Suprapubic skin (tissue), 4 donors: ENCODE results near the gene TSPAN18. TPM values are rescaled to one million over a fixed set of nuclear protein-coding genes. Genes with fewer than 3 reads are reported as not detected.
A peak's percentile ranks its signal among the peaks of the same experiment; 100 is the strongest.

ENCODE experiments used
- DNase-seq, 2 donors: peaks; one replicate each; pipeline ENCODE4 v3.0.0-alpha.2; 2019; ENCODE audit warnings: low spot score in 2 of 2
- H3K27ac ChIP-seq: fragments of 200-600 bp; sonication (generic); one replicate; pipeline ENCODE4 v1.5.1; 2019
- H3K27me3 ChIP-seq: fragments of 200-600 bp; sonication (generic); one replicate; pipeline ENCODE4 v1.5.1; 2019
- H3K36me3 ChIP-seq: fragments of 200-600 bp; sonication (generic); one replicate; pipeline ENCODE4 v1.5.1; 2019
- H3K4me1 ChIP-seq: fragments of 200-600 bp; sonication (generic); one replicate; pipeline ENCODE4 v1.5.1; 2019
- H3K4me3 ChIP-seq: fragments of 200-600 bp; sonication (generic); one replicate; pipeline ENCODE4 v1.5.1; 2019; ENCODE audit warnings: mild to moderate bottlenecking
- H3K9me3 ChIP-seq: fragments of 200-600 bp; sonication (generic); one replicate; pipeline ENCODE4 v1.5.1; 2019
- EP300 ChIP-seq: sonication (generic); formaldehyde crosslinking; IDR thresholded peaks from one replicate; pipeline ENCODE4 v1.6.1; 2017; ENCODE audit warnings: antibody characterized with exemption
- POLR2A ChIP-seq, 2 donors: fragments of 450-650 bp; IDR thresholded peaks; one replicate each; pipeline ENCODE4 v1.6.1; 2017; ENCODE audit warnings: antibody characterized with exemption in 2 of 2, mild to moderate bottlenecking in 2 of 2, moderate library complexity in 2 of 2
- POLR2AphosphoS5 ChIP-seq, 3 donors: sonication (generic); formaldehyde crosslinking; IDR thresholded peaks; one replicate each; pipeline ENCODE4 v1.6.1; 2017; ENCODE audit warnings: antibody characterized with exemption in 3 of 3
- WGBS: methylation state at CpG from one replicate; pipeline ENCODE4 v1.1.5; 2018; 5-methylcytosine and 5-hydroxymethylcytosine counted together
- total RNA-seq, 4 donors: library from RNA; depleted of rRNA; stranded (reverse); fragments of >200 nt; gene quantifications; one replicate each; pipeline ENCODE4 v1.1.0, GENCODE V29; 2016
- TF ChIP-seq, protein P1 (sequence below), 2 donors: fragments of 200-600 bp in 1 of 2; fragments of 450-650 bp in 1 of 2; sonication (generic) in 1 of 2; IDR thresholded peaks; one replicate each; pipeline ENCODE4 v1.5.1; 2016 to 2019; ENCODE audit warnings: antibody characterized with exemption in 2 of 2, mild to moderate bottlenecking in 1 of 2, moderate library complexity in 1 of 2

Gene TSPAN18
- total RNA-seq, 4 donors from 2014 or later = 1.3 to 5.1 (median 3.9) TPM

GRCh38 chr11:44748606-44749005, 21.8 kb downstream of the TSPAN18 start:
- peak in 1 of 2 donors; percentile 55 for DNase-seq
- H3K27ac ChIP-seq = no peak overlapping the region
- TF ChIP-seq EP300 (no peak), POLR2A (IDR thresholded peaks at IDR 0.05) (no peak), POLR2AphosphoS5 (IDR thresholded peaks at IDR 0.05) (no peak)
- TF ChIP-seq, protein P1, sequence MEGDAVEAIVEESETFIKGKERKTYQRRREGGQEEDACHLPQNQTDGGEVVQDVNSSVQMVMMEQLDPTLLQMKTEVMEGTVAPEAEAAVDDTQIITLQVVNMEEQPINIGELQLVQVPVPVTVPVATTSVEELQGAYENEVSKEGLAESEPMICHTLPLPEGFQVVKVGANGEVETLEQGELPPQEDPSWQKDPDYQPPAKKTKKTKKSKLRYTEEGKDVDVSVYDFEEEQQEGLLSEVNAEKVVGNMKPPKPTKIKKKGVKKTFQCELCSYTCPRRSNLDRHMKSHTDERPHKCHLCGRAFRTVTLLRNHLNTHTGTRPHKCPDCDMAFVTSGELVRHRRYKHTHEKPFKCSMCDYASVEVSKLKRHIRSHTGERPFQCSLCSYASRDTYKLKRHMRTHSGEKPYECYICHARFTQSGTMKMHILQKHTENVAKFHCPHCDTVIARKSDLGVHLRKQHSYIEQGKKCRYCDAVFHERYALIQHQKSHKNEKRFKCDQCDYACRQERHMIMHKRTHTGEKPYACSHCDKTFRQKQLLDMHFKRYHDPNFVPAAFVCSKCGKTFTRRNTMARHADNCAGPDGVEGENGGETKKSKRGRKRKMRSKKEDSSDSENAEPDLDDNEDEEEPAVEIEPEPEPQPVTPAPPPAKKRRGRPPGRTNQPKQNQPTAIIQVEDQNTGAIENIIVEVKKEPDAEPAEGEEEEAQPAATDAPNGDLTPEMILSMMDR (IDR thresholded peaks at IDR 0.05) = no peak
- no peak overlapping the region for H3K4me3 ChIP-seq
- H3K9me3 ChIP-seq = no peaks in the 10 kb centered on the region
- H3K27me3 ChIP-seq = no peaks in the 10 kb centered on the region
- WGBS = 87% methylated on average over 8 of the region's 8 CpGs
- H3K36me3 ChIP-seq = no peaks in the 10 kb centered on the region
- H3K4me1 ChIP-seq = peaks cover 46% of the 10 kb centered on the region

- Histone ChIP-seq H3K9me3 (no peaks in the 10 kb centered on the region), H3K27ac (no peak overlapping the region), H3K4me3 (no peak overlapping the region), H3K27me3 (no peaks in the 10 kb centered on the region), H3K36me3 (no peaks in the 10 kb centered on the region), H3K4me1 (peaks cover 46% of the 10 kb centered on the region)
- WGBS = 74% methylated on average over 2 of the region's 2 CpGs
- DNase-seq = no peak
- TF ChIP-seq POLR2A (IDR thresholded peaks at IDR 0.05) (no peak), EP300 (no peak), POLR2AphosphoS5 (IDR thresholded peaks at IDR 0.05) (no peak)
- TF ChIP-seq, protein P1 (IDR thresholded peaks at IDR 0.05) = no peak
Observed at GRCh38 chr11:44749189-44749588, 22.4 kb downstream of the TSPAN18 start.

DNA sequence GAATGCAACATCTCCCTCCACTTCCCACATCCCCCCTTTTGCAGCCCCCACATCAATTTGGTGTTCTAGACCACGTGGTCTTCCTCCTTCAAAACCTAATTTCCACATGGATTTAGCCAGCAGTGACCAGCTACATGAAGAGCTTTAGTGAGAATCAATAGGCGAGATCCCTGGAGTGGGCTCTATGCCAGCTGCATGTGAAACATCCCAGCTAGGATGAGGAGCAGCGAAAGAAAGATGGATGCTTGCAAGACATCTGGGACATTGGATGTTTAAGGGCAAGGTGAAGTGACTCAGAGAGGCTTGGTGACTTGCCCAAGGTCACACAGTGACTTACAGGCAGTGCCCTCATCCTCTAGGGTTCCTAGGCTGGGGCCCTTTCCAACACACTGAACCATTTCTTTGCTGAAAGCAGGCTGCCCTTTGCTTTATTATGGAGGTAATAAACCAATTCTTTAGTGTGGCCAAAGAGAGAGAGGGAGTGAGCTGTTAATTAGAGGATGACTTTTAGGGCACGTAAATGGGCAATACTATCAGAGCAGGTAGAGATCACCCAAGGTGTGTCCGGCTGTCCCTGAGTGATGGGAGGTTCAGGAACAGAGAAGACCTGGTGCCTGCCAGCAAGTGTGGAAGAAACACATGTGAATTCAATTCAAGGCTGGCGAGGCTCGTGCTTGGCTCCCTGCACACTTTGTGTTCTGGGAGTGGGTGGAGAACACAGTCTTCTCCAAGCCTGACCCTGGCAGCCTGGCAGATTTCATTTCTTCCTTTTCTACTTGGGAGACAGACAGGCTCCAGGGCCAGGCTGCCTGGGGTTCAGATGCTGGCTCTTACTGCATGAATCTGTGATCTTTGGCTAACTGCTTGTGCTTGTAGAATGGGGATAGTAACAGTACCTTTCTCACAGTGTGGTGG, 24.0 kb downstream of the TSPAN18 start:
- WGBS = 65% methylated on average over 7 of the region's 7 CpGs

DNA sequence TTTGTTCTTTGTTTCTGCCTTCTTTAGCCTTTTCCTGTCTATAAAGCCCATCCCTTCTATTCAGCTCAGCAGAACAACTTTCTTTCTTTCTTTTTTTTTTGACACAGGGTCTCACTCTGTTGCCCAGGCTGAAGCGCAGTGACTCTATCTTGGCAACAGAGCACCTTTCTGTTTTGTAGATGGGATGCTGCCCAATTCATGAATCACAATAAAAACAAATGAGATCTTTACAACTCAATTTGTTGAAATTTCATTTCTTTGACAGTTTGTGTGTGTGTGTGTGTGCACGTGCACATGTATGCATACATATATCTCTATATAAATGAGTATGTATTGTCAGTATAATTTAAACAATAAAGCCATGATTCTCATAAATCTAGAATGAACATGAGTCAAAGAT, 25.5 kb downstream of the TSPAN18 start:
- Histone ChIP-seq H3K27me3 (no peaks in the 10 kb centered on the region), H3K4me3 (no peak overlapping the region), H3K9me3 (no peaks in the 10 kb centered on the region), H3K27ac (no peak overlapping the region), H3K36me3 (no peaks in the 10 kb centered on the region), H3K4me1 (peaks cover 57% of the 10 kb centered on the region)
- no peak for DNase-seq
- 89% methylated on average over 2 of the region's 2 CpGs for WGBS
- TF ChIP-seq EP300 (no peak), POLR2A (IDR thresholded peaks at IDR 0.05) (no peak), POLR2AphosphoS5 (IDR thresholded peaks at IDR 0.05) (no peak)
- TF ChIP-seq, protein P1 (IDR thresholded peaks at IDR 0.05) = no peak

More for the DNA sequence above, 24.0 kb downstream of the TSPAN18 start:
- DNase-seq = peak in 1 of 2 donors; percentile 80
- Histone ChIP-seq H3K27me3 (no peaks in the 10 kb centered on the region), H3K9me3 (no peaks in the 10 kb centered on the region), H3K27ac (no peak overlapping the region), H3K36me3 (no peaks in the 10 kb centered on the region), H3K4me1 (peaks cover 53% of the 10 kb centered on the region), H3K4me3 (no peak overlapping the region)
- no peak for TF ChIP-seq POLR2AphosphoS5 (IDR thresholded peaks at IDR 0.05)
- TF ChIP-seq, protein P1 (IDR thresholded peaks at IDR 0.05) = no peak
- TF ChIP-seq POLR2A (IDR thresholded peaks at IDR 0.05) = no peak
- no peak for TF ChIP-seq EP300

DNA sequence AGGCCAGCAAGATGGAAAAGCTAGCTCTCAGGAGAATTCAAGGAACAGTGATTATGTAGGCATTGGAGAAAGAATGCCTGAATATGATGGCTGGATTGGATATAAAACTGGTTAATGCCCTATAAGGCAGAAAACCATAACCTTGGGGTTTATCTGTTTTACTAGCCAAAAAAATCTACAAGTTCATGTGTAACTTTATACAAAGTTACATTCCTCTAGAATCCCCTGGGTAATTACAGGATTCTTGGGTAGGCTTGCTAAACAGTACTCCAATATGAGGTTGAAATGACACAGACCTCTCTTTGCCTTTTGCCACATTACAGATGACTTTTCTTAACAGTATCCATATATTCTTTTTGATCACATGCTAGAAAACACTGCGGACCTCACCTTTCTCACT, 26.0 kb downstream of the TSPAN18 start:
- Histone ChIP-seq H3K9me3 (no peaks in the 10 kb centered on the region), H3K27ac (no peak overlapping the region), H3K36me3 (no peaks in the 10 kb centered on the region), H3K4me1 (peaks cover 53% of the 10 kb centered on the region), H3K27me3 (no peaks in the 10 kb centered on the region), H3K4me3 (no peak overlapping the region)
- TF ChIP-seq POLR2AphosphoS5 (IDR thresholded peaks at IDR 0.05) (no peak), POLR2A (IDR thresholded peaks at IDR 0.05) (no peak), EP300 (no peak)
- TF ChIP-seq, protein P1 (IDR thresholded peaks at IDR 0.05) = no peak
- WGBS = 91% methylated on average over 1 of the region's 1 CpG
- no peak for DNase-seq
